22Rv1 (cell line): ENCODE data around the gene TRMT2A.

Source experiments
- CTCF ChIP-seq: fragments of 450-650 bp; IDR thresholded peaks from 2 replicates; pipeline ENCODE4 v1.5.1; 2017; ENCODE audit warnings: mild to moderate bottlenecking
- ZFX ChIP-seq: fragments of 450-650 bp; IDR thresholded peaks from 2 replicates; pipeline ENCODE4 v1.6.1; 2017; ENCODE audit warnings: antibody characterized with exemption, borderline replicate concordance

- TF ChIP-seq CTCF (no peak), ZFX (no peak)
These were observed 48.4 kb upstream of the TRMT2A start for GRCh38 chr22:20165421-20165820.
